HG03159 (cell line): Measurements from ENCODE around the gene HLA-E.
"Not testable (repeated sequence)": the region's sequence is repeated elsewhere in the genome, so short reads cannot be mapped to it uniquely, and the experiment has no call there.

Experiments
- ATAC-seq: cut with Tn5 transposase; IDR thresholded peaks from one replicate; pipeline ENCODE4 v1.9.1; 2021; ENCODE audit warnings: mild to moderate bottlenecking, moderate library complexity; ENCODE audit not compliant: unreplicated experiment

HLA-E gene

DNA sequence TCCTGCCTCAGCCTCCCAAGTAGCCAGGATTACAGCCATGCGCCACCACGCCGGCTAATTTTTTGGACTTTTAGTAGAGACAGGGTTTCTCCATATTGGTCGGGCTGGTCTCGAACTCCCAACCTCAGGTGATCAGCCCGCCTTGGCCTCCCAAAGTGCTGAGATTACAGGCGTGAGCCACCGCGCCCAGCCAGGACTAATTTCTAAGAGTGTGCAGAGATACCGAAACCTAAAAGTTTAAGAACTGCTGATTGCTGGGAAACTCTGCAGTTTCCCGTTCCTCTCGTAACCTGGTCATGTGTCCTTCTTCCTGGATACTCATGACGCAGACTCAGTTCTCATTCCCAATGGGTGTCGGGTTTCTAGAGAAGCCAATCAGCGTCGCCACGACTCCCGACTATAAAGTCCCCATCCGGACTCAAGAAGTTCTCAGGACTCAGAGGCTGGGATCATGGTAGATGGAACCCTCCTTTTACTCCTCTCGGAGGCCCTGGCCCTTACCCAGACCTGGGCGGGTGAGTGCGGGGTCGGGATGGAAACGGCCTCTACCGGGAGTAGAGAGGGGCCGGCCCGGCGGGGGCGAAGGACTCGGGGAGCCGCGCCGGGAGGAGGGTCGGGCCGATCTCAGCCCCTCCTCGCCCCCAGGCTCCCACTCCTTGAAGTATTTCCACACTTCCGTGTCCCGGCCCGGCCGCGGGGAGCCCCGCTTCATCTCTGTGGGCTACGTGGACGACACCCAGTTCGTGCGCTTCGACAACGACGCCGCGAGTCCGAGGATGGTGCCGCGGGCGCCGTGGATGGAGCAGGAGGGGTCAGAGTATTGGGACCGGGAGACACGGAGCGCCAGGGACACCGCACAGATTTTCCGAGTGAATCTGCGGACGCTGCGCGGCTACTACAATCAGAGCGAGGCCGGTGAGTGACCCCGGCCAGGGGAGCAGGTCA, at the start of gene HLA-E:
HLA-E (plus strand) TSS at position 429 of the 945 bp plus-strand sequence; CDS start at position 452, 23 bp downstream.
- peak; percentile 72 for ATAC-seq

- ATAC-seq = no peak
Observed at GRCh38 chr6:30441171-30441570, 48.1 kb upstream of the HLA-E start.

GRCh38 chr6:30443657-30444450, 45.5 kb upstream of the HLA-E start:
- ATAC-seq = no peak

DNA sequence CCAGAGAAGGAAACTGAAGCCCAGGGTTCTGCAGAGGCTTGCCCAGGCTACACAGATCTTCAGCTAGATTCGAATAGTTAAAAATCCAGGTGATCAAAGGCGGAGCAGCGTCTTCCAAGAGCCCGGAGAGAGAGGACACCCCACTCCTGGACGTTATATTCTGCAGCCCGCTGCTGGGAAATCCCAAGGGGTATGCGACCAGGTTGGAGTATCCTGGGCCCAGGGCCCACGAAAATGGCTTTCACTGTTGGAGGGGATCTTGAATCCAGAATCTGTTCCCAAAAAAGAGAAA, 44.9 kb upstream of the HLA-E start:
- no peak for ATAC-seq

GRCh38 chr6:30446259-30446658, 43.0 kb upstream of the HLA-E start:
- ATAC-seq = no peak

GRCh38 chr6:30447237-30447636, 42.1 kb upstream of the HLA-E start:
- ATAC-seq = no peak

DNA sequence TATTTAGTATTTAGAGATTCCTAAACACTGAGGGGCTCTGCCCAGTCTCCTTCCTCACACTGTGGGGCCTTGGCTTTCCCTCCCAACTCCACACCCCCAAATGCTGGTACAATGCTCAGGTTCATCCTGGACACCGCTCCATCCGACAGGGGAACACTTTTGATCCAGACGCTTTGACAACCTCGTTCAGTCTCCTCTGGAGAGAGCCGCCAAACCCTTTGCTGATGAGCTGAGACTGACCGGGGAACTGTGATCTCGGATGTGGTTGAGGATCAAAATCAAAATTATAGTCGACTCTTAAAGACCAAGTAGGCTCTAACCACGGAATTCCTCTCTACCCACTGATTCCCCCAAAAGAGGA, 38.8 kb upstream of the HLA-E start:
- no peak for ATAC-seq

GRCh38 chr6:30450909-30451841, 38.1 kb upstream of the HLA-E start:
- ATAC-seq = no peak

DNA sequence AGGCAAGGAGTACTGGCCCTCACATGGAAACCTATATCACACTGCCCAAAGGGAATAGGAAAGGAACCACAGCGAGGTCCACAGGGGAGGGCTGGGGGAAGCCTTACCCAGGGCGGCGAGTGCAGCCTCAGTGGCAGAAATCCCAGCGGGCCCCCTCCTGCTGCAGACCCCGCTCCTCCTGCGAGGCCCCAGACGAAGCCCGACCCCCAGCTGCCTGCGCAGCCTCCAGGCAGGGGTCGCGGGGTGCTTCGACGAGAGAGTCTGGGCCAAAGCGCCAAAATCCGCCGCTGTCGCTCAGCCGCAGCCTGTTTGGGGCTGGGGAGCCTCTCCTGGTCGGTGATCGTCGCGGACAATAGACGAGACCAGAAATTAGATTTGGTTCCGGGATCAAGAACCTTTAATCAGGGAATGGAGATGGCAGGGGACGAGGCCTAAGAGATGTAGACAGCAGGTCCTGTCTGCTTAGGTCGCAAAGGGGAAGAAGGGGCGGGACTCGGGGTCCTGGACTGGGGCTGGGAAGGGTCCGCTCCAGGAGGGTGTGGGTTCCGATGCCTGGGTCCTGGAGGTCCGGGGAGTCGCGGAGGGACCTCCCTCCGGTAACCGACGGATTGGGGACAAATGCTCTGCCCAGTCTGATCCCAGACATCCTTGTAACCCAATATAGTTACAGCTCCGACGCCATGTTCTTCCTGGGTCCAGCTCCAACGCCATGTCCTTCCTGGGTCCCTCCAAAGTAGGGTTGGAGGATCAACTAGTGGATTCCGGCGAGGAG, 36.4 kb upstream of the HLA-E start:
- no peak for ATAC-seq

- ATAC-seq = peak; percentile 66
Observed at GRCh38 chr6:30453508-30454116, 35.7 kb upstream of the HLA-E start.

DNA sequence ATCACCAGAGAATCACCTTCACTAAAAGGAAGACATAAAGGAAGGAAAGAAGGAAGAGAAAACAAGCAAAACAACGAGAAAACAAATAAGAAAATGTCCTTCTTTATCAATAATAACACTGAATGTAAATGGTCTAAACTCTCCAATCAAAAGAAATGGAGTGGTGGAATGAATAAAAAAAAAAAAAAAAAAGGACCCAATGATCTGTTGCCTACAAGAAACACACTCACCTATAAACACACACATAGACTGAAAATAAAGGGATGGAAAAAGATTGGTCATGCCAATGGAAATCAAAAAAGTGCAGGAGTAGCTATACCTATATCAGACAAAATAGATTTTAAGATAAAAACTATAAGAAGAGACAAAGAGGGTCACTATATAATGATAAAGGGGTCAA, 30.2 kb upstream of the HLA-E start:
- ATAC-seq = no peak

DNA sequence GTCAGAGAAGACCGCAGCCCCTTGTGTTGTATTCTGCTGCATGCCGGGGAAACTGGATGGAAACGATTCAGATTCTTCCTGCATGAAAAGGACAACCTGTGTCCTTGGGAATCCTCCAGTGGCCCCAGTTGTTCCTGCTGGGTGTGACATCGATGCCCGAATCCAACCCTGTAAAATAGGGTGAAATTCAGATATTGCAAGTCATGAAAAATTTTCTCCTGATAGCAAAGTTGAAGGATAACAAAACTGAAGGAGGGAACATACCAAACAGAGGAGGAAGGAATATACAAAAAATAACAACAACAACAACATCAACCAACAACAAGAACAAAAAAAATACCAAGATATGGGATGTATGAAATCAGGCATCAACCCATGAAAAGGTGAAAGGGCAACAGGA, 28.3 kb upstream of the HLA-E start:
- no peak for ATAC-seq

- ATAC-seq = no peak
Observed at GRCh38 chr6:30462482-30462881, 26.8 kb upstream of the HLA-E start.

DNA sequence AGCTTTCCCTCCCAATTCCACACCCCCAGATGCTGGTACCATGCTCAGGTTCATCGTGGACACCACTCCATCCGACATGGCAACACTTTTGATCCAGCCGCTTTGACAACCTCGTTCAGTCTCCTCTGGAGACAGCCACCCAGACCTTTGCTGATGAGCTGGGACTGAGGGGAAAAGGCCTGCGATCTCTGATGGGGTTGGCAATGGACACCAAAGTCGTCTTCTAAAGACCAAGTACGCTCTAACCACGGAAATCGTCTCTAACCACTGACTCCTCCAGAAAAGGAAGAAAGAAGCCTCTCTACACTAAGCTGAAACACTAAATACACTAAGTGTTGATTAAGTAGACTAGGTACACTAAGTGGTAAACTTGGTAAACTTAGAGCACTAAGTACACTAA, 26.1 kb upstream of the HLA-E start:
- ATAC-seq = no peak

DNA sequence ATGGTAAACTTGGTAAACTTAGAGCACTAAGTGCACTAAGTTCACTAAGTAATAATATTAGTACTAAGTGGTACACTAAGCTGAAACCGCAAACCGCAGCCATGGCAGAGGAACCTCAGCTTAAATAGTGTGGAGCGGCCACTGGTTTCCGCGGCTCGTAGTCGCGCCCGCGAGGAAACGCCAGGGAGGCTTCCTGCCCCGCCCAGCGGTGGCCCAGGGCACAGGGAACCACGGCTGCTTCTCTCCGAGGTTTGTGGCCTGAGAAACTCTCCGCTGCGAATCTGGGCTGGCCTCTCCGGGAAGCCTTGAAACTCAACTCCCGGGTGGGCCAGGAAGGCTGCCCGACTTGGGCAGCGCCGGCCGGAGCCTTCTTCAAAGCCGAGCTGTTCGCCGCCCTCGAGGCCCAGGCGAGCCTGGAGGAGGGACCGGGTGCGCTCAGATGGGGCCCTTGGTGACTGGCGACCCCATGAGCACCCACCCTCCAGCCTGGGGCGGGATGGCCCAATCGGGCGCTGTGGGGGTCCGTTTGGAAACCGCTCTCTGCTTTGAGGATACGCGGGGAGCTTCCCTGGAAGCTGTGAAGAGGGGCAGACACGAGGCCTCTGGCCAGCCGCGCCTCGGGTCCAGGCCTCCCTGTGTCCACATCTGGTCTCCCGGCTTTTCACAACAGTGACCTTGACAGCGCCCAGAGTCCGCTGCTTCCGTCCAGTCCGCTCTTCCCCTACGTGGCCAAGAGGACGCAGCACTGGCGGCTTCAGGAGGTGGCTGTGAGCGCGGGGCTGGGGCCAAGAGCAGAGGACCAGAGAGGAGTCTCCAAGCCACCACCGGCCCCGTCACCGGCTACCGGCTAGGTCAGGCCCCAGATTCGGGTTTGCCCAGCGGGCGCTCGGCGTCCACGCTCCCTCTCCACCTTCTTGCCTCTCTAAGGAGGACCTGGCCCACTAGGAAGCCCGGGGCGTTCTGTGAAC, 25.4 kb upstream of the HLA-E start:
- ATAC-seq = no peak

DNA sequence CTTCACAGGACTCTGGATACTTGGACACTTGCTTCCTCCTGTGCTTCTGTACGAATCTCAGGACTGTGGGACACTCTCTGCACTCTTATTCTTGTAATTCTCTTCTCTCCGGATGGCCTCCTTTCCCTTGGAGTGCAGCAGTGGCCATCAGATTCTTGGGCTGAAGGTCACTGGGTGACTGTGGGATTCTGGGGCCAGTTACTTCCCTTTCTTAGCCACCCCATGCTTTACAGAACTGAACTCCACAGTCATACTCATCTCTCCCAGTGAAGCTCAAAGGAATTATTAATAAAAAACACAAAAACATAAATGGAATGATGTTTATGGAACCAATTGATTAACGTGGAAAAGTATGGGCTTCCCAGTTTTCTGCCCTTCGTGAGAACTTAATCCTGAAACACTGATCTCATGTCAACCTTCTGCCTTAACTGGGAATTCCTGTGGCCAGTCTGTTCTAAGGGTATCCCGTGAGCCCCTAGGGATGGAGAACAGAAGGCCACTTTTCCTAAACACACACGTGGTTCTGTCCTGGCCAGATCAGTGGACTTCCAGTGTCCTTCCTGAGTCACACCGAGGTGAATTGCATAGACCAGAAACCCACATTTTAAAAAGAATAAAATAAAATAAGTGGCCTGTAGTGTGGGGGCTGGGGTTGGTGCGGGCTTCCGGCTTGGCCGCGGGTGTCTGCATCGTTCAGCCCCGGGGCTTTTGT, 23.6 kb upstream of the HLA-E start:
- no peak for ATAC-seq

- ATAC-seq = no peak
Observed at GRCh38 chr6:30470968-30471367, 18.3 kb upstream of the HLA-E start.

DNA sequence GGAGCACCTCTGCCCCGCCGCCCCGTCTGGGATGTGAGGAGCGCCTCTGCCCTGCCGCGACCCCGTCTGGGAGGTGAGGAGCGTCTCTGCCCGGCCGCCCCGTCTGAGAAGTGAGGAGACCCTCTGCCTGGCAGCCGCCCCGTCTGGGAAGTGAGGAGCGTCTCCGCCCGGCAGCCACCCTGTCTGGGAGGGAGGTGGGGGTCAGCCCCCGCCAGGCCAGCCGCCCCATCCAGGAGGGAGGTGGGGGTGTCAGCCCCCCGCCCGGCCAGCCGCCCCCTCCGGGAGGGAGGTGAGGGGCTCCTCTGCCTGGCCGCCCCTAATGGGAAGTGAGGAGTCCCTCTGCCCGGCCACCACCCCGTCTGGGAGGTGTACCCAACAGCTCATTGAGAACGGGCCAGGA, 14.2 kb upstream of the HLA-E start:
- not testable (repeated sequence) for ATAC-seq
